ENCODE results near the gene MGAT3. TPM values are rescaled to one million over a fixed set of nuclear protein-coding genes. Genes with fewer than 3 reads are reported as not detected.

Gene MGAT3
- polyA plus RNA-seq, 2 donors: 0.28 to 0.36 TPM

DNA sequence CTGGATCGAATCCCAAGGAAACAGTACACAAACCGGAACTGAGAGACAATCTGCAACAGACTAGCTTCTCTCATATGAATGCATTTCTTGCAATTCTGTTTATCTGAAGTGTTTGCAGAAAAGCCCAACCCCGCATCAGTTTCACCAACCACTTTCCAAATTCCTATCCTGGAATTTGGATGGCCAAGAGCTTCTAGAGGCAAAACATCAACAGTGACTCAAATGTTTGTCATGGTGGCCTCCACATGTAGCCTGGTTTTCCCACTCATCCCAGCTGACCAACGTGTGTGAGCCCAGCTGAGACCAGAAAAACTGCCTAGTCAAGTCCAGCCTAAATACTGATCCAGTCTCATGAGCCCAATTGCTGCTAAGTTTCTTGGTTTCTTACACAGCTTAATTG lies 36.9 kb downstream of the MGAT3 start:
- no peaks in the 10 kb centered on the region for H3K27me3 ChIP-seq (ENCODE audit: control insufficient read depth in 1 of 2, insufficient read depth in 2 of 2, low read length in 2 of 2)
- H3K36me3 ChIP-seq (ENCODE audit: control insufficient read depth in 2 of 2, insufficient read depth in 2 of 2, low read length in 1 of 2): no peaks in the 10 kb centered on the region
- peak overlapping the region in 1 of 2 donors; percentile 29 for H3K27ac ChIP-seq (ENCODE audit: low read depth in 2 of 2, low read length in 1 of 2)
- 59 to 61% methylated on average over 4 of the region's 4 CpGs for WGBS, 2 donors
- H3K4me3 ChIP-seq (ENCODE audit: low read depth in 1 of 2, low read length in 2 of 2): no peak overlapping the region
- peaks cover 0 to 9% of the 10 kb centered on the region in 2 donors for H3K4me1 ChIP-seq (ENCODE audit: control insufficient read depth in 2 of 2, insufficient read depth in 2 of 2, low read length in 1 of 2)
- H3K9me3 ChIP-seq (ENCODE audit: control insufficient read depth in 2 of 2, insufficient read depth in 1 of 2, low read depth in 1 of 2, low read length in 1 of 2): no peaks in the 10 kb centered on the region

DNA sequence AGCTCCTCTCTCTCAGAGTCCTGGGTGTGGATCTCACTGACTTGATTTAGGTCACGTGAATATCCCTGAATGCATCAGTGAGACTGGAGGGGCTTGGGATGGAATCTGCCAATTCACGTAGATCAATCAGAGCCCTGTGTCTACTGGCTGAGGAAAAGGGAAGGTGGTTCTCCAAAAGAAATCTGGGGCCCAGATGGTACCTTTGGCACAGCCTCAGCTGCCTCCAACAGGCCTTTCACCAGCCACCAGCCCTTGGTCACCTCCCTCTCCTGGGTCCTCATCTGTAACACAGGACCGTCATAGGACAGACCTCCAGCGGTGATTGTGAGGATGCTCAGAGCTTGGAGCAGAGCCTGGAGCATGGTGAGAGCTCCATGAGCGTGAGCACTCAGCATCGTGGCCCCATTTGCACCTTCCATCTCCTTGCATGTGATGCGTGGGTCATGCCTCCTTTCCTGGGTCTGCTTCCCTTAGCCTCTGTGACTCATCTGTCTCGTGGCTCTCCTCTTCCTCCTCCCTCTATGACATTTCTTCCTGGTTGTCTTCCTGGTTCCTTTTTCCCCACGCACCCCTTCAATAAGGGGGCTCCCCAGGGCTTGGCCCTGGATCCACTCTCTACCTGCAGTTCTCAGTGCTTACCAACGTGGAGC lies 37.8 kb downstream of the MGAT3 start:
- H3K4me1 ChIP-seq (ENCODE audit: control insufficient read depth in 2 of 2, insufficient read depth in 2 of 2, low read length in 1 of 2): peaks cover 0 to 5% of the 10 kb centered on the region in 2 donors
- no peak overlapping the region for H3K4me3 ChIP-seq (ENCODE audit: low read depth in 1 of 2, low read length in 2 of 2)
- H3K36me3 ChIP-seq (ENCODE audit: control insufficient read depth in 2 of 2, insufficient read depth in 2 of 2, low read length in 1 of 2): no peaks in the 10 kb centered on the region
- H3K27ac ChIP-seq (ENCODE audit: low read depth in 2 of 2, low read length in 1 of 2): no peak overlapping the region
- no peaks in the 10 kb centered on the region for H3K27me3 ChIP-seq (ENCODE audit: control insufficient read depth in 1 of 2, insufficient read depth in 2 of 2, low read length in 2 of 2)
- 76 to 78% methylated on average over 10 of the region's 10 CpGs for WGBS, 2 donors
- no peaks in the 10 kb centered on the region for H3K9me3 ChIP-seq (ENCODE audit: control insufficient read depth in 2 of 2, insufficient read depth in 1 of 2, low read depth in 1 of 2, low read length in 1 of 2)

DNA sequence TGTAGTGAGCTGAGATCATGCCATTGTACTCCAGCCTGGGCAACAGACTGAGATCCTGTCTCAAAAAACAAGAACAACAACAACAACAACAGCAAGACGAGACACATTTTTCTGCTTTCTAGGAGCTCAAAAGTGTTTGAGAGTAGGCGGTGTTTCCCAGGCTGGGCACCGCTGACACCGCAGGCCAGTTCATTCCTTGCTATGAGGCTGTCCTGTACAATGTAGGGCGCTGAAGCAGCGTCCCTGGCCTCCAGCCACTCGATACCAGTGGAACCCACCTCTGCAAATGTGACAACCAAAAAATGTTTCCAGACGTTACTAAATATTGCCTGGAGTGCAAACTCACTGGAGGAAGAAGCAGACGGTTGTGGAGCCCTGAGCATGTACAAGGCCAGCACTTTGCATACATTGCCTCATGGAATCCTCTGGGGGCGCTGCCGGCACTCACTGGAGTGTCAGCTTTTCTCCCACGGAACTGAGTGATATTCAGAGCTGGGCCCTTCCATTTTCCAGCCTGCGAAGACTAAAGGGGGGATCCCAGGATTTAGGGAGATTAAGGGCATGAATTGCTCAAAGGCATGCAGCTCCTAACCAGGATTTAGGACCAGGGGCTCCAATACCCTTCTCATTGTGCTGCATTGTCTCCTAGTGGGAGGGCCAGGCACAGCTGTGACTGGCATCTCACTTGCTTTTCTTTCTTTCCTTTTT lies 39.5 kb downstream of the MGAT3 start:
- H3K9me3 ChIP-seq (ENCODE audit: control insufficient read depth in 2 of 2, insufficient read depth in 1 of 2, low read depth in 1 of 2, low read length in 1 of 2): no peaks in the 10 kb centered on the region
- WGBS, 2 donors: 42 to 46% methylated on average over 13 of the region's 13 CpGs
- H3K27me3 ChIP-seq (ENCODE audit: control insufficient read depth in 1 of 2, insufficient read depth in 2 of 2, low read length in 2 of 2): no peaks in the 10 kb centered on the region
- H3K4me3 ChIP-seq (ENCODE audit: low read depth in 1 of 2, low read length in 2 of 2): no peak overlapping the region
- H3K4me1 ChIP-seq (ENCODE audit: control insufficient read depth in 2 of 2, insufficient read depth in 2 of 2, low read length in 1 of 2): peaks cover 0 to 7% of the 10 kb centered on the region in 2 donors
- H3K27ac ChIP-seq (ENCODE audit: low read depth in 2 of 2, low read length in 1 of 2): peak overlapping the region in 1 of 2 donors; percentile 43
- no peaks in the 10 kb centered on the region for H3K36me3 ChIP-seq (ENCODE audit: control insufficient read depth in 2 of 2, insufficient read depth in 2 of 2, low read length in 1 of 2)

DNA sequence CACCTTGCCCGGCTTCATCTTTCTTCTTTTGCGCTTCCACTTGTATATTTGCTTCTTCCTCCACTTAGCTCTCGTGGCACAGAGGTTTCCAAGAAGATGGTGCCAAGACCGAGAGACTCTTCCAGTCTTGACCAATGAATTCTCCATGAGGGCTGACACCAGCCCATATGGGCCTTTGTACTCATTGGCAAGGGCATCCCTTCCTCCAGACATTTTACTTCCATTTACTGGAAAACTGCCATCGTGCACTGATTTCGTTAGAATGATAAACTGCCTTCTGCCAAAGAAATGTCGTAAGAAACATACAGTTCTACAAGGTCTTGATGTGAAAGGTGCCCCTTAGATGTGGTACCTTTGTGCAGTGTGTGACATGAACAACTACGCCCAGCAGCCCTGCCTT lies 40.6 kb downstream of the MGAT3 start:
- no peak overlapping the region for H3K4me3 ChIP-seq (ENCODE audit: low read depth in 1 of 2, low read length in 2 of 2)
- H3K27me3 ChIP-seq (ENCODE audit: control insufficient read depth in 1 of 2, insufficient read depth in 2 of 2, low read length in 2 of 2): no peaks in the 10 kb centered on the region
- 79 to 80% methylated on average over 8 of the region's 8 CpGs for WGBS, 2 donors
- peaks cover 0 to 13% of the 10 kb centered on the region in 2 donors for H3K4me1 ChIP-seq (ENCODE audit: control insufficient read depth in 2 of 2, insufficient read depth in 2 of 2, low read length in 1 of 2)
- no peaks in the 10 kb centered on the region for H3K9me3 ChIP-seq (ENCODE audit: control insufficient read depth in 2 of 2, insufficient read depth in 1 of 2, low read depth in 1 of 2, low read length in 1 of 2)
- H3K36me3 ChIP-seq (ENCODE audit: control insufficient read depth in 2 of 2, insufficient read depth in 2 of 2, low read length in 1 of 2): no peaks in the 10 kb centered on the region
- no peak overlapping the region for H3K27ac ChIP-seq (ENCODE audit: low read depth in 2 of 2, low read length in 1 of 2)

DNA sequence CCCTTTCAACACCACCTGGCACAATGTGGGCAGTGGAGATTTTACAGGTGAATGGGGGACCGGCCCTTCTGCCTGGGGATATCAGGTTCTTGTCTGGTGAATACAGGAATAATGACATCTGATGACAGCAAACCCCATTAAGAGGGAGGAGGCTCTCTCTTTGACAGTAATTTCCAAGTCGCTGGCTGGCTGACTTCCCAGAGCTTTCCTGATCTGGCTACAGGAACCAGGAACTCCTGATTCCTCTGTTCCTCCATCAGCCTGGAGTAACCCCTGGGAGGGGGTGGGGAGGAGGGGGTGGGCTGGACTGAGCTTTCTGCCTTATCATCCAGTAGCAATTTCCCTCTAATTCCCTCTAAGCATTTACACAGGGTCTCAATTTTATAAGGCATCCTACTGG lies 41.6 kb downstream of the MGAT3 start:
- H3K27ac ChIP-seq (ENCODE audit: low read depth in 2 of 2, low read length in 1 of 2): peak overlapping the region in 1 of 2 donors; percentile 56
- 25 to 37% methylated on average over 2 of the region's 2 CpGs for WGBS, 2 donors

DNA sequence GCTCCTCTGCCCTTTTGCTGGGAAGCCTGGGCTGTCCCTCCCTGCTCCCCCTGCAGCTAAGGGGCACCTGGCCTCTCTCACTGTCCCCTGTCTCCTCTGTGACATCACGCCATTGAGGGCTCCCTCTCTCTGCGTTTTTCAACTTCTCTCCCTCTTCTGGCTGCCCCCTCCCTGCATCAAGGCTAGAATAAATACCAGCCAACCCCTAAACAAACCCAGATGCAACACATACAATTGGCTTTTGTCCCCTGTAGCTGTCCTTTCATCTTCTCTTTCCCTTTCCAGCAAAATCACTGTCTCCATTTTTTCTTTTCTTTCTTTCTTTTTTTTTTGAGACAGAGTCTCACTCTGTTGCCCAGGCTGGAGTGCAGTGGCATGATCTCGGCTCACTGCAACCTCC lies 42.0 kb downstream of the MGAT3 start:
- Histone ChIP-seq H3K27me3 (ENCODE audit: control insufficient read depth in 1 of 2, insufficient read depth in 2 of 2, low read length in 2 of 2) (no peaks in the 10 kb centered on the region), H3K4me3 (ENCODE audit: low read depth in 1 of 2, low read length in 2 of 2) (no peak overlapping the region), H3K27ac (ENCODE audit: low read depth in 2 of 2, low read length in 1 of 2) (no peak overlapping the region), H3K9me3 (ENCODE audit: control insufficient read depth in 2 of 2, insufficient read depth in 1 of 2, low read depth in 1 of 2, low read length in 1 of 2) (no peaks in the 10 kb centered on the region), H3K4me1 (ENCODE audit: control insufficient read depth in 2 of 2, insufficient read depth in 2 of 2, low read length in 1 of 2) (peaks cover 3 to 18% of the 10 kb centered on the region in 2 donors), H3K36me3 (ENCODE audit: control insufficient read depth in 2 of 2, insufficient read depth in 2 of 2, low read length in 1 of 2) (no peaks in the 10 kb centered on the region)
- WGBS, 2 donors: 61 to 62% methylated on average over 3 of the region's 3 CpGs

More for the DNA sequence above, 41.6 kb downstream of the MGAT3 start:
- Histone ChIP-seq H3K9me3 (ENCODE audit: control insufficient read depth in 2 of 2, insufficient read depth in 1 of 2, low read depth in 1 of 2, low read length in 1 of 2) (no peaks in the 10 kb centered on the region), H3K4me3 (ENCODE audit: low read depth in 1 of 2, low read length in 2 of 2) (no peak overlapping the region), H3K4me1 (ENCODE audit: control insufficient read depth in 2 of 2, insufficient read depth in 2 of 2, low read length in 1 of 2) (peaks cover 3 to 16% of the 10 kb centered on the region in 2 donors), H3K36me3 (ENCODE audit: control insufficient read depth in 2 of 2, insufficient read depth in 2 of 2, low read length in 1 of 2) (no peaks in the 10 kb centered on the region), H3K27me3 (ENCODE audit: control insufficient read depth in 1 of 2, insufficient read depth in 2 of 2, low read length in 2 of 2) (no peaks in the 10 kb centered on the region)

DNA sequence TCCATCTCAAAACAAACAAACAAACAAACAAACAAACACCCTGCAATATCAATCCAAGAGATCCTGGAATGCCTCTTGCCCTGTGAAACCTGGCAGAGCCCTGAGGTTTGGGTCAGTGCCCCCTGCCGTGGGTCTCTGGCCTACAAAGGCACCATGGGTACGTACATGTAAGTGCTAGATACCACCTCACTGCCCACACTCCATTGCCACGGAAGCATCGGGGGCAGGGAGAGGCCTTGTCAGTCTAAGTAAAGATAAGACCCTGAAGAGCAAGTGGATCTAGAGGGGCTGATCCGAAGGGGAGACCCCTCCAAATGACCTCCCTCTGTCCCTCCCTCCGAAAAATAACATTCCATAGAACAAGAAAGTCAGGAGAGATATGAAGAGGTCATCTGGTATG lies 43.3 kb downstream of the MGAT3 start:
- H3K4me1 ChIP-seq (ENCODE audit: control insufficient read depth in 2 of 2, insufficient read depth in 2 of 2, low read length in 1 of 2): peaks cover 5 to 18% of the 10 kb centered on the region in 2 donors
- no peak overlapping the region for H3K4me3 ChIP-seq (ENCODE audit: low read depth in 1 of 2, low read length in 2 of 2)
- H3K27ac ChIP-seq (ENCODE audit: low read depth in 2 of 2, low read length in 1 of 2): no peak overlapping the region
- no peaks in the 10 kb centered on the region for H3K9me3 ChIP-seq (ENCODE audit: control insufficient read depth in 2 of 2, insufficient read depth in 1 of 2, low read depth in 1 of 2, low read length in 1 of 2)
- WGBS, 2 donors: 86 to 90% methylated on average over 6 of the region's 6 CpGs
- no peaks in the 10 kb centered on the region for H3K27me3 ChIP-seq (ENCODE audit: control insufficient read depth in 1 of 2, insufficient read depth in 2 of 2, low read length in 2 of 2)
- H3K36me3 ChIP-seq (ENCODE audit: control insufficient read depth in 2 of 2, insufficient read depth in 2 of 2, low read length in 1 of 2): peaks cover 0 to 6% of the 10 kb centered on the region in 2 donors

DNA sequence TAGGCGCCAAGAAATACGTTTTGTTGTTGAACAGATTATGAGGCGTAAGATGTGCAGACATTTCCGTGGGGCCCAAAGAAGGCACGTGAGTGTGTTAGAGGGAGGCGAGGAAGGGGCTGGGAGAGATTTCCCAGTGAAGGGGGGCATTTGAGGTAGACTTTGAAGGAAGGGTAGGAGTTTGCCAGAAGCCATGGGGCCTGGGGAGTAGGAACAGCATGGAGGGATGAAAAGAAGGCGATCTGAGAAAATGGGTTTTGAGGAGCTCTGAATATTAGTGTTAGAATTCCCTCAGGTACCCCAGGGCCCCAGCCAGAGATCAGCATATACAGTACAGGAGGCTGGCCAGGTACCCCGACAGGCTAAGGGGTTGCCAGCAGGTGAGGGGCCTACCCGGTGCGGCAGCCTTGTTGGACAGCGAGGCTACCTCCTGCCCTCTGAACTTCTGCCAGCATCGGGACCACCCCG lies 44.9 kb downstream of the MGAT3 start:
- Histone ChIP-seq H3K4me1 (ENCODE audit: control insufficient read depth in 2 of 2, insufficient read depth in 2 of 2, low read length in 1 of 2) (peaks cover 5 to 16% of the 10 kb centered on the region in 2 donors), H3K36me3 (ENCODE audit: control insufficient read depth in 2 of 2, insufficient read depth in 2 of 2, low read length in 1 of 2) (peaks cover 5 to 14% of the 10 kb centered on the region in 2 donors), H3K9me3 (ENCODE audit: control insufficient read depth in 2 of 2, insufficient read depth in 1 of 2, low read depth in 1 of 2, low read length in 1 of 2) (no peaks in the 10 kb centered on the region), H3K27me3 (ENCODE audit: control insufficient read depth in 1 of 2, insufficient read depth in 2 of 2, low read length in 2 of 2) (no peaks in the 10 kb centered on the region), H3K4me3 (ENCODE audit: low read depth in 1 of 2, low read length in 2 of 2) (peak overlapping the region; percentile 82 to 96), H3K27ac (ENCODE audit: low read depth in 2 of 2, low read length in 1 of 2) (peak overlapping the region; percentile 88 to 95)
- WGBS, 2 donors: 31% methylated on average over 12 to 13 of the region's 13 CpGs

DNA sequence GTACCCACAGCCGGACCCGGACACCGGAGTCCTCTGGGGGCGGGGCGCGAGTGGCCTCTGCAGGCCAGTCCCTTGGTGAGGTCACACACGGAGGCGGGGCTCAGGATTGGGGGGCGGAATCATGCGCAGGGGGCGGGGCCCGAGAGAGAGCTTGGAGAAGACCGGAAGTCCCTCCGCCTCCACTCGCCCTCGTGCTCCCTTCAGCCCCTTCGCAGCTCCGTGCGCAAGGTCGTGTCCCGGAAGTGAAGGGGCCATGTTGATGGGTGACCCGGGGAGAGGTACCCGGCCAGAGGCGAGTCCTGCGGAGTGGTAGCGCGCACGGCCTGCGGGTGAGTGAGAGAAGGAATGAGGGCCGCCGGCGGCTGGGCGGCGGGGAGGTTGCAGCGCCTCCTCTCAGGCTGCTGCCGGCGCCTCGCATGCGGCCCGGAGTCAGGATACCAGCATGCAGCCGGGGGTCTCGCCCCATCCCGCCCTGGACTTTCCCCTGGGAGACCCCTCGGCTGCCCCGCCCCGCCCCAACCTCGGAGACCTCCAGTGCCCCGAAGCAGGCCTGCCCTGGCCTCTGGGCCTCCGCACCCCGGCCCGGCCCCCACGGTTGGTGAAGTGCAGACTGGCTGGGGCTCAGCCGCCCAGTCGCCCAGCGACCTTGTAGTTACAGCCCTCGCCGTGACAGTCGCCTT lies 45.4 kb downstream of the MGAT3 start, which contains the start of gene MIEF1:
Gene MIEF1, plus strand, starts transcription at position 182 of the 680 bp plus-strand sequence. CDS start 9,005 bp downstream, outside the sequence.
- Histone ChIP-seq H3K9me3 (ENCODE audit: control insufficient read depth in 2 of 2, insufficient read depth in 1 of 2, low read depth in 1 of 2, low read length in 1 of 2) (no peaks in the 10 kb centered on the region), H3K27me3 (ENCODE audit: control insufficient read depth in 1 of 2, insufficient read depth in 2 of 2, low read length in 2 of 2) (no peaks in the 10 kb centered on the region), H3K36me3 (ENCODE audit: control insufficient read depth in 2 of 2, insufficient read depth in 2 of 2, low read length in 1 of 2) (peaks cover 5 to 16% of the 10 kb centered on the region in 2 donors), H3K4me3 (ENCODE audit: low read depth in 1 of 2, low read length in 2 of 2) (peak within 1 kb of the TSS; percentile 82 to 96), H3K27ac (ENCODE audit: low read depth in 2 of 2, low read length in 1 of 2) (peak within 1 kb of the TSS; percentile 88 to 95), H3K4me1 (ENCODE audit: control insufficient read depth in 2 of 2, insufficient read depth in 2 of 2, low read length in 1 of 2) (peaks cover 5 to 16% of the 10 kb centered on the region in 2 donors)
- 1% methylated on average over 45 to 58 of the region's 58 CpGs for WGBS, 2 donors

Measured in esophagus (tissue), 2 donors.